GM12801 (cell line): ENCODE results near the gene WDR91.

Experiments
- CTCF ChIP-seq: IDR thresholded peaks from one replicate; pipeline ENCODE4 v1.5.1; 2011; ENCODE audit warnings: control low read depth; ENCODE audit not compliant: insufficient read length; ENCODE audit errors: extremely low read depth

Gene WDR91

GRCh38 chr7:135195156-135195555 lies 16.2 kb downstream of the WDR91 start:
- TF ChIP-seq CTCF = no peak

- no peak for TF ChIP-seq CTCF
Measured at GRCh38 chr7:135194494-135195095, 16.7 kb downstream of the WDR91 start.

DNA sequence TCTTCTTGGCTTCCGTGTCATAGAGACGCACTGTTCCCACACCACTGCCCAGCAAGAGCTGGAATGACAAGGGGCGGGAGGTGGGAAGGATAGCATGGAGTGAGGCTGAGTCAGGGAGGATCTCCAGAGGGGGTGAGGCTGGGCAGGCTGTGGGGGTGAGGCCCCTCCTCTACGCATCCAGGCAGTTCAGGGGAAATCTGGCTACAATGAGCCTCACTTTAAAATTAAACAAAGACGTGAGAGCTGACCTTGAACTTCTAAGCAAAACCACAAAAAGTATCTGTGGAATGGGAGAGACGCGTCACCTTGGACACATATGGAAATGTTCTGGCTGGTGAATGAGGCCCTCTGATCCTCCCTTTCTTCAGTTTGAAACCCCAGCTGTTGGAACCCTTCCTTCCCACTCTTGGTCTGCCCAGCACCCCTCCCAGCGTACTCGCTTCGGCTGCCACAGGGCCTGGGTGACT lies 17.7 kb downstream of the WDR91 start:
- TF ChIP-seq CTCF = no peak

GRCh38 chr7:135192914-135193536 lies 18.3 kb downstream of the WDR91 start:
- no peak for TF ChIP-seq CTCF

GRCh38 chr7:135190703-135191102 lies 20.6 kb downstream of the WDR91 start:
- TF ChIP-seq CTCF = no peak

GRCh38 chr7:135189961-135190360 lies 21.4 kb downstream of the WDR91 start:
- no peak for TF ChIP-seq CTCF

GRCh38 chr7:135189221-135189662 lies 22.1 kb downstream of the WDR91 start:
- TF ChIP-seq CTCF = no peak
